Activated T-cell treated with anti-CD3 and anti-CD28 coated beads, Interleukin-2, amount 50 U/mL, for 48 hours (primary cell): ENCODE results near the gene SERINC2.
"Not testable (repeated sequence)": the region's sequence is repeated elsewhere in the genome, so short reads cannot be mapped to it uniquely, and the experiment has no call there.

Experiments
- DNase-seq, 2 experiments: peaks; one replicate each; pipeline ENCODE4 v3.0.0-alpha.2; 2020

SERINC2 gene

DNA sequence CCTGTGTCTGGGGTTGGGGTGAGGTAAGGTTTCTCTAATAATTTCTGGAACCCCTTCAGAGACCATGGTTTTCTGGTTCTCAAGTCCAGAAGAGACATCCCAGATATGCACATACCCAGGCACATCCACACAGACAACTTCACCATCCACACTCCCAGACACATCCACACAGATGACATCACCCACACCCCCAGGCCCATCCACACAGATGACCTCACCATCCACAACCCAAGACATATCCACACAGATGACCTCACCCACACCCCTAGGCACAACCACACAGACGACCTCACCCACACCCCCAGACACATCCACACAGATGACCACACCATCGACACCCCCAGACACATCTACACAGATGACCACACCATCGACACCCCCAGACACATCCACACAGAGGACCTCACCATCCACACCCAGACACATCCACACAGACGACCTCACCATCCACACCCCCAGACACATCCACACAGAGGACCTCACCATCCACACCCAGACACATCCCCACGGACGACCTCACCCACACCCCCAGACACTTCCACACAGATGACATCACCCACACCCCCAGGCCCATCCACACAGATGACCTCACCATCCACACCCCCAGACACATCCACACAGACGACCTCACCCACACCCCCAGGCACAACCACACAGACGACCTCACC is 26.3 kb upstream of the SERINC2 start:
- DNase-seq, result not testable (repeated sequence)

DNA sequence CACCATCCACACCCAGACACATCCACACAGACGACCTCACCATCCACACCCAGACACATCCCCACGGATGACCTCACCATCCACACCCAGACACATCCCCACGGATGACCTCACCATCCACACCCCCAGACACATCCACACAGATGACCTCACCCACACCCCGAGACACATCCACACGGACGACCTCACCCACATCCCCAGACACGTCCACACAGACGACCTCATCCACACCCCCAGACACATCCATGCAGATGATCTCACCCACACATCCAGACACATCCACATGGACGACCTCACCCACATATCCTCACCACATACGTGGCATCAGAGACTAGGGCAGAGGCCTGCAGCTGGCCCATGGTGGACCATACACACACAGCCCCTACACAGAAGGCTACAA is 25.4 kb upstream of the SERINC2 start:
- no peak for DNase-seq

DNA sequence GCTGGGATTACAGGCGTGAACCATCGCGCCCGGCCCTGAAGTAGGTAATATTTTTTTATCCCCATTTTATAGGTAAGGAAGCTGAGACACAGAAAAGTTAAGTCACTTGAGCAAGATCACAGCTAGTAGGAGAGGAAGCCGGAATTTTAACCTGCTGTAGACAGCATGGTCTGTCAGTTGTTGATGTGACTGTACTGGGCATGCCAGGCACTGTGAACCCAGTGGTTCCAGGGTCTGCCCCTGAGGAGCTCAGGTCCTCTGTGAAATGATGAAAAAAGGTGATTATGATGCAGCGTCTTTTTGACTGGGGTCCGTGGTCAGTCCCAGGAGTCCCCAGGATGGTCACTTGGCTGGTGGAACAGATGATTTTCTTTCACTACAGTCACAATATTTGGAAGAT is 23.4 kb upstream of the SERINC2 start:
- DNase-seq, result no peak

DNA sequence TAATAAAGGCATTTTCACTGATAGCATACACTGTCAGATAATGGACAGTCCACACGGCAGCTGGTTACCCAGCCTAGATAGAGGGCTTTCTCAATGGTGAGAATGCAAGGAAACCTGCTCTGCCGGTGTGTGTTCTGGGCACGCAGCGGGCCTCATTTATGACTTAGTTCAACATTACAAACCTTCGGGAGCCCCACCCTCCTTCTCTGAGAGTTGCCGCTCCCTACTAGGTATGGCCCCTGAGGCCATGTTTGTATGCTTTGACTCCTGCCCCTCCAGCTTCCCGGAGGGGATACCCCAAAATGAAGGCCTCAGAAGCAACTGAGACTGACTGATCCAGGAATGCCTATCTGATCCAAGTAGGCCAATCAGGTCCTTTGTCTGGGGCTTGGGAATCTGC is 22.9 kb upstream of the SERINC2 start:
- DNase-seq, result no peak

DNA sequence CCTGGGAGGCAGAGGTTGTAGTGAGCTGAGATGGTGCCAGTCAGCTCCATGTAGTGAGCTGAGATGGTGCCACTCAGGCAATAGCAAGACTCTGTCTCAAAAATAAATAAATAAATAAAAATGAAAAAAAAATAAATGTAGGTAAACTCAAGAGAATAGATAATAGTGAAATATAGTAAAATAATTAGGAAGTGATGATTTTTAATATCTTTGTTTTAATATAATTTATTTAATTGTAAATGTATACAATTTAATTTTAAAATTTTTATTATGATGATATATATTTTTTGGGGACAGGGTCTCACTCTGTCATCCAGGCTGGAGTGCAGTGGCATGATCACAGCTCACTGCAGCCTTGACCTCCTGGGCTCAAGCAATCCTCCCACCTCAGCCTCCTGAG is 19.6 kb upstream of the SERINC2 start:
- DNase-seq, result no peak

DNA sequence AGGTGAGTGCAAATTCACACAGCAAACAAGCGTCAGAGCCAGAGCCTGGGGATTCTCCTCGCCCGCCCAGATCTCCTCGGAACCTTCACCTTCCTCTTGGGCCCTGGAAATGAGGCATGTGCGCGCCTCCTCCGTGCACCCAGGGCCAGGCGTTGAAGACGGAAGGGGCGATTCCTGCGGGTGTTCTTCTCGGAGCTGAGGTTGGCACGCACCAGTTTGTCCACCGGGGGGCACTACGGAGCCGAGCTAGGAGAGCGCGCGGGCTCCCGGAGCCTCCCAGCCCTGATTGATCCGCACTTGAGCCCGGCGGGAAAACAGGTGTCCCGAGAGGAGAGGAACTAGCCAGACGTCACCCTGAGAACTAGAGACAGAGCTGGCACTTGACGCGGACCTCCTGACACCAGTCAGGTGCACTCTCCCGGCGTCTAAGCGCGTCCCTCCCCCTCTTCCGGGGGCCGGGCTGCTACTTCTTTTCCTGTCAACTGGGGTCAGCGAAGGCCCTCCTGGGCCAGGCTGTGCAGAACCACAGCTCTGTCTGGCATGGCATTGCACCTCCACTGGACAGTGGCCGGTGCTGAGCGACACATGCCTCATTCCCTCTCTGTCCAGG is 18.3 kb upstream of the SERINC2 start:
- DNase-seq, result peak; percentile 90

GRCh38 chr1:31396633-31397351 is 16.2 kb upstream of the SERINC2 start:
- DNase-seq, result no peak

DNA sequence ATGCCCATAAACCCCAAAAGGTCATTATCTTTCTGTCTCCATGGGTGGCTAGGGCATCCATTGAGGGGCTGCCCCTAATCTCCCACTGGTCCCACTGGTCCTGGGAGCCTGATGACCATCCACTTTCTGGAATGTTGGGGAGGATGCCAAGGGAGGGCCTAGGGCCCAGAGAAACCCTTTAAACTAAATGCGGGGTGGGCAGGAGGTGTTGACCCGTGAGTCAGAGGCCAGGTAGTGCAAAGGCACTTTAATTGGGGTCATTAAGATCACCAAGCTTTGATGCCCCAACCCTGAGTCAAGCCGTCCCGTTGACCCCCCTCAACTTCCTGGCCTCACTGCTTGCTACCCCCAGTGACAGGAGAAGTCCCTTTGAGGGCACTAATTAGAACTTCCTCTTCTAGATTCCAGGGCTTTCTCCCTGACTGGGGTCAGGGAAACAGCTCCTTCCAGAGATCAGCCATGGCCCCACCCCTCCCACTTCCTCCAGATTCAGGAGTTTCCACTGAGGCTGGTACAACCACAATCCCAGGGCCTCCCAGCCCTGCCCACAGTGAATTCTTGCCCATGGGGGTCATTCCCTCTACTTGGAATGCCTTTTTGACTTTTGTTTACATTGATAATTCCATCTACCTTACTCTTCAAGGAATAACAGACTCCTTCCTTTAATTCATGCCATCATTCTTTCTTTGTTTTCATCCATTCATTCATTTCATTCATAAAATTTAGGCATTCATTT is 15.5 kb upstream of the SERINC2 start:
- no peak for DNase-seq

DNA sequence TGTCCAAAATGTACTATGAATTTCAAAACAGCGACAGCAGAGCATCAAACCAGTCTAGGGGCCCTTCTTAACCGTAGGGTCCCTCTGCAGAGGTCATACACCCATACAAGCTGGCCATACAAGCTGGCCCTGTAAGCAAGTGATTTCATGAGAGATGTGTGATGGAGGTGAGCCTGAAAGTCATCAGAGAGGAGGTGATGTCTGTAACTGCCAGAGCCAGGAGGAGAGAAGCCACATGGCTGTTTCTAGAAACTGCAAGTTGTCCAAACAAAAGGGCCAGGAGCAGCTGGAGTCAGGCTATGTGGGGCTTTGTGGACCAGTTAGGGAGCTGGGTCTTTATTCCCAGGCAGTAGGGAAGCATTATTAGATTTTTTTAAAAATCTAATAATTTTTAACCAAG is 14.8 kb upstream of the SERINC2 start:
- no peak for DNase-seq

DNA sequence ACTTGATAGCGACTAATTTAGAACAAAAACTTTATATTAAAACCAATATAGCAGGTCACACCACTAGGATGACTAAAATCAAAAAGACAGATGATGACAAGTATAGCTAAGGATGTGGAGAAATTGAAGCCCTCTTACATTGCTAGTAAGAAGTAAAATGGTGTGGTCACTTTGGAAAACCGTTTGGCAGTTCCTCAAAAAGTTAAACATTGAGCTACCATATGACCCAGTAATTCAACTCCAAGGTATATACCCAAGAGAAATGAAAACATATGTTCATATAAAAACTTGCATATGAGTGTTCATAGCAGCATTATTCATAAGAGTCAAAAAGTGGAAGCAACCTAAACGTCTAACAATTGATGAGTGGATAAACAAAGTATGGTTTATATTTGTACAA is 13.0 kb upstream of the SERINC2 start:
- no peak for DNase-seq

DNA sequence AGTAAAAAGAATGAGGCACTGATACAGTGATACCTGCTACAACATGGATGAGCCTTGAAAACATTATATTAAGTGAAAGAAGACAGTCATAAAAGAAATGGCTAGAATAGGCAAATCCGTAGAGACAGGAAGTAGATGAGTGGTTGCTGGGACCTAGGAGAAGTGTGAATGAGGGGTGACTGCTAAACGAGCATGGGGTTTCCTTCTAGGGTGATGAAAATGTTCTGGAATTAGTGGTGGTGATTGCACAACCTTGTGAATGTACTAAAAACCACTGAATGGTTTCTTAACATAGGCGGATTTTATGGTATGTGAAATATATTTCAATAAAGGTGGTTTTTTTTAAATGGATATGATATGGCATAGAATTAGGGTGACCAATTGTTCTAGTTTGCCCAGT is 12.6 kb upstream of the SERINC2 start:
- no peak for DNase-seq

DNA sequence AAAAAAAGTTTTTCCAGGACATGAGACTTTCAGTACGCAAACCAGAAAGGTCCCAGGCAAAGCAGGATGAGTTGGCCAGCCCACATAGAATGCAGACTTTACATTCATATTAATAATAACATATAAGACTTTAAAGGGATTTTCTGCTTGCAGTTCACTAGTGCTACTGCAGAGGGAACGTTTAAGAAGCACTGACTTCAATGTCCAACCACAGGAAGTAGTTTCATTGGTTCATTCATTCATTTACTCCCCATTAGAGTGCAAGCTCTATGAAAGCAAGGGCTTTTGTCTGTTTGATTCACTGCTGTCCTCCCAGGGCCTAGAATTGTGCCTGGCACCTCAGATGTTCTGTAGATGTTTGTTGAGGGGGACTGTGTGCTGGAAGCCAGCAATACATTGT is 11.8 kb upstream of the SERINC2 start:
- DNase-seq, result no peak

- DNase-seq, result no peak
These were observed 7.3 kb upstream of the SERINC2 start for GRCh38 chr1:31405578-31406245.

GRCh38 chr1:31407029-31407626 is 5.9 kb upstream of the SERINC2 start:
- no peak for DNase-seq

DNA sequence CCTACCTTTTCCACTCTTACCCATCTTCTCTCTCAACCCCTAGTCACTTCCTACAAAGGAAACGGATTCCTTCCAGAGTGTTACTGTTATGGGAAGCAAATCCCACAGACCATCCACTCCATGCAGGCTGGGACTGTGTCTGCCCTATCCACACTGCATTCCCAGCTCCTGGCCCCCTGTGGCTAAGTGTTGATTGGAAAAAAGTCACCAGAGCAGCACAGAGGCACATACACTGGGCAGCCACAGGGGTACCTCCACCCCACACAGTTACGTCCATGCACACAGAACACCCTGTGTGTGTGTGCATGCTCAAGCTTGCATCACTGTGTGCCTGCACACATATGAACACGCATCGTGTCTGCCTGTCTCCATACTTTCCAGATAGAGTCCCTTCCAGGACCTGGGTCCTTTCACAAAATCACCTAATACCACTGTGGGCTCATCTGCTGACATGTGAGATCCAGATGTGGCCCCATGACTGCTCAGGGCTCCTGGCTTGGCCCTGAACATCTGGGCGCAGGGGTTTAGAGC is 4.2 kb upstream of the SERINC2 start:
- no peak for DNase-seq

DNA sequence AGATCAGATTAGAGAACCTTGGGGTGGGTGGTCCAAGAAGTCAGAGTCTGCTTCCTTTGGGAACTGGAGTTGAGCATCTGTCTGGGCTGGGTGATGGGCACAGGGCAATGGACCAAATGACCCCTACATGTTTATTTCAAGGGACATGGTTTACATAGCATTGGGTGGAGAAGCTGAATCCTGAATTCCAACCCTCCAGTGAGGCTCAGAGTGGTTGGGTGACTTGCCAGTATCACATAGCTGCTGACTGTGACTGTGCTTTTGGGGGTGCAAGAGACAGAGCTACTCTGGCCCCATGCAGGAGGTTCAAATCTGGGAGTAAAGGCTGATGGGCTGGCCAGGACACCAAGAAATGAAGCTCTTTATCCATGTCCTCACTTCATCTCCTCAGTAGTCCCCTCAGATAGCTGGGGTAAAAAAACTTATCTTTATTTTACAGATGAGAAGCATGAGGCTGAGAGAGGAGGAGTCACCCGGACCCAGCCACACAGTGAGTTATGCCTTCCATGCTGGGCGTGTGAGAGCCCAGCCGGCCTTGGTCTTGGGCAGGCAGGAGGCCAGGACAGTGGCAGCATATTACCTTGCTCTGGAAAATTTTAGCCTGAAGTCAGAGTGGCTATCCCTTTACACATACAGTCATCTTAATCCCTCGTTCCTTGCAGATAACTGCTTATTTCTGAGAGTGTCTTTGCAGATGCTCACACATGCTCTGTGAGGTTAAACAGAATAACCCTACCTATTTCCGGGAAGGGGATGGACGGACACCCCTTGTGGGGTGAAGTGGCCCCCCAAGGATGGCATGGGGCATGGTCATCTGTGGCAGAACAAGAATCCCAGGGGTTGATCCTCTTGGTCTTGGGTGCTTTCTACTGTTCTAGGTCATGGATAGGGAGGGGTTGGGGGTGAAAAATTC is 2.8 kb upstream of the SERINC2 start:
- no peak for DNase-seq

DNA sequence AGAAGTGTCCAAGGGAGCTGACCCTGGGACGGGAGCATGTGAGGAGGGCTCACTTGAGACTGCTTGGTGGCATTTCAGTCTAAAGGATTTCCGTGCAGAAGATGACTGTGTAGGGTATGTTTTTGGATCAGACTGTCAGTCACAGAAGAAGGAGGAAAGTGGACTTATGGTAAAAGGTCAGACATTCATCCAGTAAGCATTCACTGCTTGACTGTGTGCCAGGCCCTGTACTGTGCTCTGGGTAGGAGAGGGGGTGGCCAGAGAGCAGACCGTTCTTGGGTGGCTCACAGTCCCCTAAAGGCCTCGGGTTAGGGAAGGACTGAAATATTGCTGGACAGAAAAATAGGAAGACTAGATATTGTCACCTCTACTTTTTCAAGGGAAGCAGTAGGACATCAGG is 2.1 kb upstream of the SERINC2 start:
- DNase-seq, result no peak

GRCh38 chr1:31412205-31412604 is 808 bp upstream of the SERINC2 start:
- DNase-seq, result no peak

DNA sequence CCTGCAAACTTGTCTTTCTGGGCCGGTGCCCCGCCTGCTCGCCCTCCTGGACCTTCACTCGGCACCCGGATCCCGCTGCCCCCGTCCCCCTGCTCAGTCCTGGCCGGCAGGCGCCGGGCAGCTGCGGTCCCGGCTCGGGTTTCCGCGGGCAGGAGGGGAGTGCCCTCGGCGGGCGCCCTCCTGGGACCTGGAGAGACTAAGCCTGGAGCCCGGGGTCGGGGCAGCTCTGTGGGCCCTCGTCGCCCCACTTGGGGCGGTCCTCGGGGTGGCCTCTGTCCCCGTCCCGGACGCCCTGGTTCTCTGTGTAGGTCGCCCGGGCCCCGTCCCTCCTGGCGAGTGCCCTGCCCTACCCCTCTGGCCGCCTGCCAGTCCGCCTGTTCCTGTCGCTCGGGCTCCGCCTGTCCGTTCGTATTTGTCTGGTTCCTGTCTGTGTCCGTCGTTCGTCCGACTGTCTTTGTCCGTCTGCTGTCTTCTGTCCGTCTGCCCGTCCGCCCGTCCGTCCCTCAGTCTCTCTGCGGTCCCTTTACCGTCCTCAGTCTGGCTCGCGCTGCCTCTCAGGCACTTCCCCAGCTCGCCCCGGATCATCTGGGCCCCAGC is 490 bp downstream of the SERINC2 start:
- peak; percentile 31 to 47 for DNase-seq

DNA sequence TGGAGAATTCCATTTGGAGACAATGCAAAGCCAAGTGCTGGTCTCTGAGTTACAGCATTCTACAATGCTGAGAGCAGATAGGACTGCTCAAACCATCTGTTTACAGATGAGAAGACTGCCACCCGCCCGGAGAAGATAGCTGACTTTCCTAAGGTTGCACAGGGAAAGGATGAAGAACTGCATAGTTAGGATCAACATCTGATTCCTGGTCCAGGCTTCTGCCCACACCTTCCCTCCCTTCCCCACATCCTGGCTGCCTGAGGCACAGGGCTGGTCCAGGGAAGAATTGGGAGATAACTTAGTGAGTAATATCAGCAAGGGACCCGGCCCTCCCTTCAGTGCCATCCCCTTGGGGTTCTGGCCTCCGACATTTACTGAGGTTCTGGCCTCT is 2.0 kb downstream of the SERINC2 start:
- no peak for DNase-seq

DNA sequence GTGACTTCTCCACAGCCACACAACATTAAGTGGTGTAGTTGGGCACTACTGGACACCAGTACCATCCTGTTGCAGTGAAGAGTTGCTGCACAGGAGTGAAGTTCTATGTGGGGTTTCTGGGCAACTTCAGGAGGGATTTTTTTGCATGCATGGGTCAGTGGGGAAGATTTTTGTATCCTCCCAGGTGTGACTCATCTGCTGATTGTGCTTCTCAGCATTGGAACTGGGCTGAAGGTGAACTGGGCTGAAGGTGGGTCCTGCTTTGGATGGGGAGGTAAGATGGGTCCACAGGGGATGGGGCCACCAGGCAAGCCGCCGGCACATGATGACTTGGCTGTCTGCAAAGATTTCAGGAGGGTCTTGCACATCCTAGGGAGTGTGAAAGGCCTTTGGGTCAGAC is 2.6 kb downstream of the SERINC2 start:
- no peak for DNase-seq
